NK-92 (cell line): ENCODE results near the gene ICAM2.

Experiments used
- DNase-seq: peaks from one replicate; lab custom pipeline; 2025; ENCODE audit not compliant: unreplicated experiment; lab: John Stamatoyannopoulos, UW

The ICAM2 gene

DNA sequence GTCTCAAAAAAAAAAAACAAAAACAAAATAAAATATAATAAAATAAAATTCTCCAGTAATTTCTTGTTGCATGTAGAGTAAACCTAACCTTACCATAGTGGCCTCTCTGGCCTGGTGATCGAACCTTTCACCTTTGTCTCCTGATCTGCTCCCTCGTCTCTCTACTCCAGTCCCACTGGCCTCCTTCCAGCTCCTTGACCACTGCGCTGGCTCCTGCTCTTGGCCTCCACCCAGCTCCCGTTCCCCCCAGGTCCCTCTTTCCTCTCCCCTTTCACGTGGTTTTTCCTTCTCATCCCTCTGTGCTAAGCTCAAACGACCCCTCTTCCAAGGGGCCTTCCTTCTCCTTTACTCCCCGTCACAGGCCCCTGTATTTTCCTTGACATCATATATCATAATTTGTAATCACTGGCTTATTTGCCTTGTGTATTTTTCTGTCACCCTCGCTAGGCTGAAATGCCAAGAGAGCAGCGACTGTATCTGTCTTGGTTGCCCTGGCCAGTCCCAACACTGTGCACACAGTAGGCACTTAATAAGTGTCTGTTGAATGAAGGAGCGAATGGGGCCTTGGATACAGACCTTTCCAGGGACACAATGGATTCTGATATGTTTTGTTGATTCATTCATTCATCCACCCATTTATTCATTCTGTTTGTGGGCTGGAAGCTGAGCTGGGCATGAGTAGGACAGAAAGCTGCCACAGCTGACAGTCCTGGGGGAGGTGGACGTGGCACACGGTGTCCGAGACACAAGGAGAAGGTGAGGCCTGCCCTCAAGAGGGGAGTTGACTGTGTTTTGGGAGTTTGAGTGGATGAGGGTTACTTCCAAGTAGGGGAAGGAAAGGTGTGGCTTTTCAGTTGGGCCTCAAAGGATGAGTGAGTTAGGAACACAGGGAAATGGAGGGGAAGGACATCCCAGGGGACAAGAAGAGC is 41.9 kb downstream of the ICAM2 start:
- DNase-seq, result no peak

DNA sequence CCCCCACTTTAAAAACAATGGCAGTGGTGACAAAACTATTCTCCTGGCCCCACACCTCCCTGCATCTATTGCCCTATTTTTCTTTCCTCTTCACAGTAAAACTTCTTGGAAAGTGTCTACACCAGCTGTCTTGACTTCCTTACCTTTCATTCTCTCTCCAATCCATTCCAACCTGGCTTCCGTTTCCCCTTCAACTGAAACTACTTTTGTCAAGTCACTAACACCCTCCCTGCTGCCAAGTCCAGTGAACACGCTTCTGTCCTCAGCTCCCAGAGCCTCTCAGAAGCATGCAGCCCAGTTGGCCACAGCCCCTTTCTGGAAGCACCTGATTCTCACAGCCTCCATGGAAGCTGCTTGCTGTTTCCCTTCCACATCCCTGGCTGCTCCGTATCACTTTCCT is 43.7 kb downstream of the ICAM2 start:
- no peak for DNase-seq

DNA sequence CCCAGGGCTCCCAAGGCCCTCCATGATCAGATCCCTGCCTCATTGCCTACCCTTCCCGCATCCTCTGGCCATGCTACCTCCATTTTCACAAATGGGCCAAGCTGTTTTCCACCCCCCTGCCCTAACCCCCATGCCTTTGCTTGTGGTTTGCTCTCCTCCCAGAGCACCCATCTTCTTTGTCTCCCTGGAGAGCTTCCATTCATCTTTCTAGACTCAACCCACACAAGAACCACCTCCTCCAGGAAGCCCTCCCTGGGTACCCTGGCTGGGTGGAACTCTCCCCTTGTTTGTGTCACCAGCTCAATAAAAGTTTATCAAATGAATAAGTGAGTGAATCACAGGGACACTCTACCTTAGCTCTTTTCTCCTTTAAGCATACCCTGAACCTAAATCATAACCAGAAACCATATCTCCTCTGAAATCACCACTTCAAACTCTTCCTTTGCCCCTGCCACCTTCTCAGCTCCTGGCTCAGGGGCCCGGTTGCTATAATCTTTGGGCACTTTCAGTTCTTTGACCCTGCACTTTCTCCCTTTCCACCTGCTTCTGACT is 44.8 kb downstream of the ICAM2 start:
- DNase-seq, result no peak

DNA sequence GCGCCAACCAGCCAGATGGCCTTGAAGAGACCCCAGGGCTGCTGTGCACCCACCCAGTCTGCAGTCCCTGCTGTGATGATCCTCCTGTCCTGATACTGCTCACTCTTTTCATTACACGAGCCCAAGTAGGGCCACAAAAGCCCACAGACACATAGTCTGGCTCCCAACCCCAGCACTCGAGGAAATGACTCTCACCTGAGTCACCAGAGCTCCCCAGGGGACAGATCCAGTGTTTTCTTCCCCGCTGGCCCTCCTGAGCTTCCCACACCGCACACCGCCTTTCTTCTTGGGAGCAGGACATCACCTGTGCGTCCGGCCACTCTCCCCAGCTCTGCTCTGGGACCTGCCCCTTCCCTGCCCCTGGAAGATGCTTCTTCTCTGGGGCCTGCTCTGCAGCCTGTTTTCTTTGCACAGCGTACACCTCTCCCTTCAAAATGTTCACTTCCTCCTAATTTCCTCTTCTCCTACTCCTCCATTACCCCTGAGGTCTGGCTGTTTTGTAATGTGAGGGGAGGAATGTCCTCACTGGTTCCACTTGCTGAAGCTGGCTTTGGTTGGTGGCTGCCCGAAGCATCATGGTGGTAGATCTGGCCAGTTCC is 45.7 kb downstream of the ICAM2 start:
- no peak for DNase-seq

DNA sequence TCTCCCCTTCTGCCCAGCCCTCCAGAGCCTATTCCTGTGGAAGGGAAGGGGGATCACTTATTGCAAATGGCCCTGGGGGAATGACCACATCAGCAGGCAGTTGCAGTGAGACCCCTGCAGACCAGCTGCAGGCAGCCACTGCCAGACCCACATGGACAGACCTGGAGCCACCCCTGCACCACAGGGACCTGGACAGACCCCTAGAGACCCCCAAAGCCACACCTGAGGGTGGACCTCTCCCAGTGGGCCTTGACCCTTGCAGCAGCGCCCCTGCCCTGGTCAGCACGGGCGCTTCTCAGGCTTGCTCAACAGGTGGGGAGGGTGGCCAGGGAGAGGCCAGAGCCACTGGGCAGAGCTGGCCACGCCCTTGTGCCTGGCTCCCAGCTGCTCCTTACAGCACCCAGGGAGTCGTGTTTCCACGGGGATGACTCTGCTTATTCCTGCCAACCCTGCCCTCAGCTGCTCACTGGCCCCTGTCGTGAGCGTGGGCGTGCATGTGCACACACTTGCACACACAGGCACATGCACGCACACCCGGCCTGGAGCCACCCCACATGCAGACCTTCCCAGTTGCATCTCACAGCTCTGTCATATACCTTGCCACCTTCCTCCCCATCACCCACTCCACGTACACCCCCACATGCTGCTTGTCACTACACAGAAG is 46.4 kb downstream of the ICAM2 start:
- DNase-seq, result no peak

DNA sequence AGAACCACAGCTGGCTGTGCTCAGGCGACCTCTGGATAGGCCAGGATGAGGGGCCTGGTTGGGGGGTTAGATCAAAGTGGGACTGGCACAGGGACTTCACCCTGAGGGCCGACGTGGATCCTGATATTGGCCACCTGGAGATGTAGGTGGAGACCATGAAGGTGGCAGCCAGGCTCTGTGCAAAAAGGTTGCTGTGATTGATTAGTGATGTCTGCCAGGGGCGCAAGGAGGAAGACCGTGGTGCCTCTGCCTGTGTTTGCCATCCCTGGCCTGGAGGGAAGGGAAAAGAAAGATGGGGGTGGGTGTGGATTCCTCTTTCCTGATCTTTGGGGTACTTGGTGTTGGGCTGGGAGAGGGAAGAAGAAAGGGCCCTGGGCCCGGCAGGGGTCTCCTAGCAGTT is 47.2 kb downstream of the ICAM2 start:
- DNase-seq, result no peak

DNA sequence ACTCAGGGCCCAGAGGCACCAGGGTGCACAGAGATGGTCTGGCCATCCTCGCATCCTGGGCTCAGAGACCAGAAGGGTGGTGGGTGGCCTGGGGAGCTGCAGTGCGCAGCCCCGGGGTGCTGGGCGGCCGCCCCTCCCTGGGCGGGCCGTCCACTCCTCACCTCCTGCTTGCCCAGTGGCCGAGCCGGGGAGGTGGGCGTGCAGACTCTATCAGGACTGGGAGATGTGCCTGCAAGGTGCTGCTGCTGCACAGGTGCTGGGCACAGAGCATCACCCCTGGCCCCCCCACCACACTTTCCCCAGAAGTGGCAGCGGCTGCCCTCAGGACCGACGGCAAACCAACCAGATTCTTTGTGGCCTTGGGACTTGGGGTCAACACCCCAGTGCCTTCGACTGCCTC is 47.6 kb downstream of the ICAM2 start, which contains the start of gene SCN4A:
TSS of gene SCN4A (minus strand) at position 123 of the 400 bp plus-strand sequence. CDS start at position 46, 77 bp downstream.
- no peak for DNase-seq

DNA sequence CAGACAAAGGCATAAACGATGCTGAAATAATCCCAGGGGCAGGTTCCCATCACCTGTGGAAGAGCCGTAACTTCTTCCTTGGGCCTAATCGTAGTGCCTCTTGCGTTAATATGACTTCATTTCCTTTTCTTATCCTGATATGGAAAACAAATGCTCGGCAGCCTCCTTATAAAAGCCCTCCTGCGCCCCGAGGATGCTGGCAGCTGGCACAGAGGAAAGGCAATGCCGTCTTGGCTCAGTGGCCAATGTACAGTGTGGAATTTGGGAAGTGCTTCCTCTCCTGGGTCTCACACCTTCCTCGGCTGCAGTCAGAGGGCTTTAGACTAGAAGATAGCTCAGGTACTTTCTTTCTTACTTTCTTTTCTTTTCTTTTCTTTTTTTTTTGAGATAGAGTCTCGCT is 51.2 kb downstream of the ICAM2 start:
- DNase-seq, result no peak

DNA sequence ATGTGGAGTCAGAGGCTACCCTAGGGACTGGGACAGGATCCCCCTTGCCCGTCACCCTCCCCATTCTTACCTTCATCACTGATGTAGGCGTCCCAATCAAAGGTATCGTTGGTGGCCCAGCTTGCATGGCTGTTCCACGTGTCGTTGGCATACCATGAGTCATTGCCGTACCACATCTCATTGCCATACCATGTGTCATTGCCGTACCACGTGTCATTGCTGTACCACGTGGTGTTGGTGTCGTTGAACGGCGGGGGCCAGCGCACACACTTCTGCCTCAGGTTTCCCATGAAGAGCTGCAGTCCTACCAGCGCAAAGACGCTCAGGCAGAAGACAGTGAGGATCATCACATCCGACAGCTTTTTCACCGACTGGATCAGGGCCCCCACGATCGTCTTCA is 52.5 kb downstream of the ICAM2 start:
- DNase-seq, result no peak

DNA sequence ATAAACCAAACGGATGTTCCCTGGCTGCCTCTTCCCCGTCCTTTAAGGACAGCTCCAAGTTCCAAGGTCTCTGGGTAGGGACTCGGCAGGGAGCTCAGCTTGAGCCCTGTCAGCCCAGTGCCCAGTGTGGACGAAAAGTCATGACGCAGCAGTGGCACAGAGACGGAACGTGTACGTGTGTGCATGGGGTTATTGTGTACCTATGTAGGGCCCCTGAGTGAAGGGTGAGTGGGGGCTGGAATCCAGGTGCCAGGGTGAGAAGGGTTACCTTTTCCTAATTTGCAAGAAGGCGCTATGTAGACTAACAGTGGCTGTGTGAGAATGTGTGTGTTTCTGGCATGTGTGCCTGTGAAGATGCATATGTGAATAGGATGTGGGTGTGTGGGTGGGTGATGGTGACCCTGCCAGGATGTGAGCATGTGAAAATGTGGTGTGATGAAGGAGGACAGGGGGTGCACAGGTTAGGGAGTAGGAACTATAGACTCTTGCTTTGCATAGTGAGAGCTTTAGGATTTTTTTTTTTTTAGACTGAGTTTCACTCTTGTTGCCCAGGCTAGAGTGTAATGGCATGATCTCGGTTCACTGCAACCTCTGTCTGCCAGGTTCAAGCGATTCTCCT is 53.7 kb downstream of the ICAM2 start:
- DNase-seq, result no peak

DNA sequence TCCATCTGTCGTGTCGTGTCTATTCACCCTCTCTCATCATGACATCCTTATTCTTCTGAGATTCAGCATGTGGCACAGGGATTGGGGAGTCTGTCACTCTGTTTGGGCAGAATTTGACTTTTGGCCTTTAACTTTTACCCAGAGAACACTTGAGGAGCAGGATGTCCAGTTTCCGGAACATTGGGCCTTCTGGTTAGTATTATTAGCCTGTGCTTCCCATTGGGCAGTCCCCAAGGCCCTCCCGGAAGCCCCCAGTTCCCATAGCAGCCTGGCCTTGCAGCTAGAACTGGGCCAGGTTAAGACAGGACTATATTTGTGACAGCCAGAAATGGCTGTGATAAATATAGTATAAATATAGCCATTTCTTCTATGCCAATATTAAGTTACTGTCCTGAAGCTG is 57.3 kb downstream of the ICAM2 start:
- no peak for DNase-seq

DNA sequence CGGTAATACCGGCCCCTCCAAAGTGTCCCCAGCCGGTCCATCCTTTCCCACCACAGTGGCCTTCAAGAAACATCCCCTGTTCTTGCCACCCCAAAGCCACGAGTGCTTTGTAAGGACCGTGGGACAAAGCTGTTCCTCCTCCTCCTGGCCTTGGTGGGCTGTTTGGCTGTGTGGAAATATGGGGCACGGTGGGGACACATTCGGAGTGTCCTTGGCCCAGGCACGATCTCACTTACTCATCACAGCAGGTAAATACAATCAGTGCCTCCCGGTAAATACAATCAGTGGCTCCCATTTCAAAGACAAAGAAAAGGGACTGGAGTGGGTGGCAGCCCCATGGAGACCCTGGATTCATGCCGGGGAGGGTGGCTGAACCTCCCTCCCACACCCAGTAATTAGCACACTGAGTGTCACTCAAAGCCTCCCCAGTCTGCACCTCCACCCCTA is 58.1 kb downstream of the ICAM2 start:
- no peak for DNase-seq

DNA sequence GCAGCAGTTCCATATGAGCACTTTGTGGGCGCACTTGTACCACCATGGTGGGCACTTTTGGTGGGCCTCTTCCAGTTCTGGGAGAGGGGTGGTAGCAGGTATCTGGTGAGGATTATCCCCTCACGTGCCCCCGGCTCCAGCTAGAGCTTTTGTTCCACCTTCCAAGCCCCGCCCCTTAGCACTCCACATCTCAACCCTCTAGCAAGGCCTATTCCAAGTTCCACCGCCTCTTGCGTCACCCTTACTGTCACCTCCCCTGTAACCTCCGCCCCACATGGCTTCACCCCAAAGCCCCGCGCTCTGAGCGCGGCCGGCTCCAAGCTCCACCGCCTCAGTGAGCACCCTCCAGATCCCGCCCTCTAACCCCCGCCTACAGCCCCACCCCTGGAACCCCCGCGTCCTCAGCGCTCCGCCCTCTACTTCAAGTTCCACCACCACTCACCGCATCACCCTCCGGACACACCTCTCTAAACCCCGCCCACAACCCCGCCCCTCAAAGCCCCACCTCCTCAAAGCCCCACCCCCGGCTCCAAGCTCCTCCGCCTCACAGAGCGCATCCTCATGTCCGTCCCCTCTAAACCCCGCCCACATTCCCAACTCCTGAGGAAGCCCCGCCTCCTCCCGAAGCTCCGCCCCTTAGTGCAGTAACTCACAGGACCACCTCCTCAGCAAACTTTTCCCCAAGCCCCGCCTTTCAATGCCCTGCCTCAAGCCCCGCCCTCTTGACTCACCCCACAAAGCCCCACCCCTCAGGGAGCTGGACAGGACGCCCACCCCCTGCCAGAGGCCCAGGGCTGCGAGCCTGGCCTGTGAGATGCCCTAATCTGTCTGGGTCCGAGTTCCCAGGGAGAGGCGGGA is 58.8 kb downstream of the ICAM2 start:
- no peak for DNase-seq

DNA sequence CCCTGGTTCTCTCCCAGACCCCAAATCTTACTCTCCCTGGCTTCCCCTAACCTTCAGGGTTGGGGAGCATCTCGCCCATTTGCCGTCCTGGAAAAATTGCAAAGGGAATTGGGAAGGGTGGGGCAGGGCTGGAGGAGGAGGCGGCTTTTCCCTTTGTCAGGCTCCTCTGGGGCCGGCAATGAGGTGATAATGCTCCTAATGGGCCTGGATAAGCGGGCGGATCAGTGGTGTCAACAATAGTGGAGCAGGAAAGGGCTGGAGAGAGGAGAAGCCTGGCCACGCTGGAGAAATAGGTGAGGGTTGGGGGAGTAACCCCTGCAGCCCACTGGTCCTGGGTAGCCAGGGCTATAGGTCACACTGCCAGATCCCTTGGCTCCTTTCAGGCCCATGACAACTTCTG is 60.0 kb downstream of the ICAM2 start:
- no peak for DNase-seq

DNA sequence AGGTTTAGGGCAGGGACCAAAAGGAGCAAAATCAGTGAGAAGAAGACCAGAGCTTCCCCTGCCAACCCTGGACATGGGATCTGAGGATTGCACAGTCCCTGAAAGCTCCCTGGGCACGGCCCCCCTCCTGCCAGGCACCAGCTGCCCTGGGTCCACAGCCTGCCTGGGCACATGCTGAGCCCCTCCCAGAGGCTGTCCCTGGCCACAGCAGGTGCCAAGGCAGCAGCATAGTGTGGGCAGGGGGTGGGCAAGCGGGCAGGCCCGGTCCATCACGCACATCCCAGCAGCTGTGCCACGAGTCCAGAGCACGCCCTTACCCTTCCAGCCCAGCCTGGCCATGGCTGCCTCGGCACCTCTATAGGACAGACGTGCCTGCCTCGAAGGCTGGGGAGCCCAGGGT is 60.4 kb downstream of the ICAM2 start:
- DNase-seq, result no peak

DNA sequence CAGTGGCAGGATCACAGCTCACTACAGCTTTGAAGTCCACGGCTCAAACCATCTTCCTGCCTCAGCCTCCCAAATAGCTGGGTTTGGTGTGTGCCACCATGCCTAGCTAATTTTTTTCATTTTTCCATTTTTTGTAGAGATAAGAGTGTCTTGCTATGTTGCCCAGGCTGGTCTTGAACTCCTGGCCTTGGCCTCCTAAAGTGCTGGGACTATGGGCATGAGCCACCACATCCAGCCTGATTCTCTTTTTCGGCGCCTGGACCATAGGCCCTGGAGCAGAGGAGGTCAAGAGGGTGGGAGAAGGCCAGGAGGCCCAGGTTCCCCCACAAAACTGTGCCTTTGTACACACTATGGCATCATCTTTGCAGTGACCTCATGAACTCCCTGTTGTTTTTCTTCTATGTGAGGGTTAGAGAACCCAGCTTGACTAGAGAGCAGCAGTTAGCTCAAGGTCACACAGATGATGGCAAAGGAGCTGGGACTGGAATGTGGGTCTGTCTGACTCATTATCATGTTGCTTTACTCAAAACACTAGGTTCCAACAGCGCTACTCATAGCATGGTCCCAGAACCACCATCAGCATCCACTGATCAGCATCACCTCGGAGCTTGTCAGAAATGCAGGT is 64.0 kb downstream of the ICAM2 start:
- DNase-seq, result no peak

DNA sequence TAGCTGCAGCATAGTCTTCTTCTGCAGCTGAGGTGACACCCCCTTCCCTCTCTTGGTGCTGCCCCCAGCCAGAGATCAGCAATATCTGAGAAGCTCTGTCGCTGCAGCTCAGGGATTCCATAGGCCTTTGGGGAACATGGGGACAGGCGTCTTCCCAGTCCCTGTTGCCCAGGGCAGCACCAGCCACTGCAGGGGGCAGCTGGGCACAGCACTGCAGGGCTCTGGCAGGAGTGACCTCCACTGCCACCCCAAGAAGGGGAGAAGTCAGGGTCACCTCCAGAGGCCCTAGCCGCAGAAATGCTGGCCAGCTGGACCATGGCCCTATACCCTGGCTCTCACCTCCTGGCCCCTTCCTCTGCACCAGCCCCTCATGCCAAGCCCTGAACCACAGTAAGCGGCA is 64.6 kb downstream of the ICAM2 start:
- DNase-seq, result no peak

DNA sequence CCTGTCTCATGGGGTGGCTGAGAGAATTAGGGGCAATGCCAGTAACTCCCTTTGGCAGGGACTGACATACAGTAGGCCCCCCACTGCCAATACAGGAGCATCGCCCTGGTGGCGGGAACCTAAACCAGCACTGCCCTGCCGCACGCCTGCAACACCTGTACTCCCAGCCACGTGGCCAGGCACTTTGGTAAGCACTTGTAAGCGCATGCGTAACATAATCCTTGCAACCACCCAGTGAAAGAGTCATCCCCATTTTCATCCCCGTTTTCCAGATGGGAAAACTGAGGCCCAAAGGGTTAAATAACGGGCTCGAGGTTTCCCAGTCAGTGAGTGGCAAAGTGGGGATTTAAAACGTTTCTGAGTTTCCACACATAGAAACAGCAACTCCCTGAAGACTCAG is 65.2 kb downstream of the ICAM2 start:
- no peak for DNase-seq

DNA sequence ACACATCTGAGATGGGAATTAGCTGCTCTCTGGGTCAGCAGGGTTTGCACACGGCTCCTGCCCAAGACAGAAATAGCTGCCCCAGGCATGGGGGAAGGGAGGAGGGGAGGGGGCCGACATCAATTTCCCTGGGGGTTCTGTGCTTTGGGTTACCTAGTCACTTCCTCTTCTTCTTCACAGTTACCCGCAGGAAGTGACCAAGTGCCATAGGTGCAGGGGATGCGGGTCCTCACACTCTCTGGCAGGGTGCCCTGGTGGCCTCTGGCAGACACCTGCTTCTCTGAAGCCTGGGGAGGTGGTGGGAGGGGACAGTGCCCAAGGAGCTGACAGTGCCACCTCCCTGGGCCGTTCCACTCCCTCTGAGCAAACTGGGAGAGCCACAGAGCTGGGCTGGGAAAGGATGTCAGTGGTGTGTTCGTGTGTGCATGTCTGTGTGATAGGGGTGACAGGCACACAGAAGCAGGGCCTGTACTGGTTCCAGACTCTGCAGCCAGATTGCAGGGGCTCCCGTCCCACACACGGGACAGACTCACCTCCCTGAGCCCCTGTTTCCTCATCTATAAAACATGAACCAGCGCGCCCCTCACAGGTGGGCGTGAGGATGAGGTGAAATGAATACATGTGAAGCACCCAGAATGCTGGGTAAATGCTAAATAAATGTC is 65.9 kb downstream of the ICAM2 start:
- DNase-seq, result no peak
